ENCODE measurements around the gene AMH. TPM values are rescaled to one million over a fixed set of nuclear protein-coding genes. Genes with fewer than 3 reads are reported as not detected.

The AMH gene
- total and polyA plus RNA-seq, 2 of the 13 experiments (the other 11 are each of a cell fraction or from before 2014, with no cell fraction given): 0.03 to 0.18 TPM

DNA sequence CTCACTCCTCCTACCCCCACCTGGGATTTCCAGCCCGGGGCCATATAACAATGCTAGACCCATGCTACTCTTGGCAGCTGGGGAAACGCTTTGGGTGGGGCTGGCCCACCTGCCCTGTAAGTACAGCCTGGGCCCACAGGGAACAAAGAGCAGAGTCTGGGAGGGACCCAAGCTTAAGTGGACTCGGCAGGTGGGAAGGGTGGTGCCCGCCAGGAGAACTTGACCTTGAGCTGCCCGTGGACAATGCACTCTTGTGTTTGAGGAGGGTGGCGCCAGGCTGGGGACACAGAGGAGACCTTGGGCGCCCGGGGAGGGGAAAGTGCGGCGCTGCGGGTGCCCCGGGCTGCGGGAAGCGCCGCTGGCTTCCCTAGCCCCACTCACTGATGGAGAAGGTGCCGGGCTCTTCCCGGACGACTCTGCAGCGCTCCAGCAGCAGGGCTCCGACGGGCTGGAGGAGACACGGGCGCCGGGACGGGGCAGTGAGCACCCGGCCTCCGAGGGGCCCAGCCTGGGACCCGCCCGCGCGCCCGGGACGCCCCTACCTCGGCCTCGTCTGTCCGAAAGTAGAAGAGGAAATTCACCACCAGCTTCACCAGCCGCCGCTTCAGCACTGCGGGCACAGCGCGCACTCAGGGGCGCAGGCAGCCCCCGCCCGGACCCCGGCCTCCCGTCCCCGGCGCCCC, 13.6 kb upstream of the AMH start (continued):
- TF ChIP-seq TEAD2 (CRISPR knock-in tag; IDR thresholded peaks at IDR 0.05) (no peak), CHD2 (IDR thresholded peaks at IDR 0.05; ENCODE audit: low read depth, low read length) (no peak), ETV5 (CRISPR knock-in tag; IDR thresholded peaks at IDR 0.05; ENCODE audit: borderline replicate concordance) (peak; percentile 22; the same call in 1 of the 2 replicates), SMAD1 (CRISPR knock-in tag; IDR thresholded peaks at IDR 0.05; ENCODE audit: borderline replicate concordance, low read depth) (no peak), TARDBP (CRISPR knock-in tag; IDR thresholded peaks at IDR 0.05) (peak; percentile 31; the same call in 1 of the 2 replicates), ZNF281 (CRISPR knock-in tag; IDR thresholded peaks at IDR 0.05; ENCODE audit: borderline replicate concordance) (no peak), NFIC (IDR thresholded peaks at IDR 0.05; ENCODE audit: low read length) (no peak), ASH2L (IDR thresholded peaks at IDR 0.05; ENCODE audit: insufficient read length, low read depth, low read length) (no peak), RBM22 (optimal IDR thresholded peaks at IDR 0.05; ENCODE audit: low read length) (no peak), ZNF710 (CRISPR knock-in tag; IDR thresholded peaks at IDR 0.05; ENCODE audit: borderline replicate concordance) (no peak), ZEB1 (IDR thresholded peaks at IDR 0.05; ENCODE audit: insufficient replicate concordance, low read depth) (peak; percentile 85), HOXA7 (CRISPR knock-in tag; IDR thresholded peaks at IDR 0.05) (0 out of 2 replicates have a peak, but pooled peaks have one; percentile 45), ZNF205 (CRISPR knock-in tag; IDR thresholded peaks at IDR 0.05) (0 out of 2 replicates have a peak, but pooled peaks have one; percentile 35), ZNF772 (CRISPR knock-in tag; IDR thresholded peaks at IDR 0.05) (peak; percentile 74; the same call in 1 of the 2 replicates), SPEN (CRISPR knock-in tag; IDR thresholded peaks at IDR 0.05; ENCODE audit: low read depth) (0 out of 2 replicates have a peak, but pooled peaks have one; percentile 23), KLF6 (CRISPR knock-in tag; IDR thresholded peaks at IDR 0.05) (peak; percentile 66; the same call in 1 of the 2 replicates), ZNF574 (CRISPR knock-in tag; IDR thresholded peaks at IDR 0.05) (peak; percentile 12; the same call in 1 of the 2 replicates)
- TF ChIP-seq, protein P1, sequence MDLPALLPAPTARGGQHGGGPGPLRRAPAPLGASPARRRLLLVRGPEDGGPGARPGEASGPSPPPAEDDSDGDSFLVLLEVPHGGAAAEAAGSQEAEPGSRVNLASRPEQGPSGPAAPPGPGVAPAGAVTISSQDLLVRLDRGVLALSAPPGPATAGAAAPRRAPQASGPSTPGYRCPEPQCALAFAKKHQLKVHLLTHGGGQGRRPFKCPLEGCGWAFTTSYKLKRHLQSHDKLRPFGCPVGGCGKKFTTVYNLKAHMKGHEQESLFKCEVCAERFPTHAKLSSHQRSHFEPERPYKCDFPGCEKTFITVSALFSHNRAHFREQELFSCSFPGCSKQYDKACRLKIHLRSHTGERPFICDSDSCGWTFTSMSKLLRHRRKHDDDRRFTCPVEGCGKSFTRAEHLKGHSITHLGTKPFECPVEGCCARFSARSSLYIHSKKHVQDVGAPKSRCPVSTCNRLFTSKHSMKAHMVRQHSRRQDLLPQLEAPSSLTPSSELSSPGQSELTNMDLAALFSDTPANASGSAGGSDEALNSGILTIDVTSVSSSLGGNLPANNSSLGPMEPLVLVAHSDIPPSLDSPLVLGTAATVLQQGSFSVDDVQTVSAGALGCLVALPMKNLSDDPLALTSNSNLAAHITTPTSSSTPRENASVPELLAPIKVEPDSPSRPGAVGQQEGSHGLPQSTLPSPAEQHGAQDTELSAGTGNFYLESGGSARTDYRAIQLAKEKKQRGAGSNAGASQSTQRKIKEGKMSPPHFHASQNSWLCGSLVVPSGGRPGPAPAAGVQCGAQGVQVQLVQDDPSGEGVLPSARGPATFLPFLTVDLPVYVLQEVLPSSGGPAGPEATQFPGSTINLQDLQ (CRISPR knock-in tag; IDR thresholded peaks at IDR 0.05): 0 out of 2 replicates have a peak, but pooled peaks have one; percentile 58

Measured in HepG2 (cell line).